HCT116 (cell line): ENCODE data around the gene FRZB. TPM values are rescaled to one million over a fixed set of nuclear protein-coding genes. Genes with fewer than 3 reads are reported as not detected.

Source experiments
- ATAC-seq: fragments of 200-7000 bp; cut with Tn5 transposase; 2 replicates; pipeline ENCODE4 v1.9.1; 2020; ENCODE audit warnings: mild to moderate bottlenecking, moderate library complexity
- BruUV-seq: library from RNA; stranded (reverse); fragments of 400-500 nt; replicated peaks from 2 replicates; lab custom pipeline; 2021; lab: Mats Ljungman, UMichigan
- CTCF ChIA-PET: fragments of 300-600 bp; sonication (Branson Sonifier 250); formaldehyde crosslinking; loops from one replicate; lab custom pipeline; 2021; ENCODE audit warnings: antibody characterized with exemption; lab: Charles Lee
- POLR2A ChIA-PET: fragments of 300-600, 350-600 bp; sonication (Branson Sonifier 250); formaldehyde crosslinking; loops from one replicate; lab custom pipeline; 2021; ENCODE audit warnings: antibody characterized with exemption; lab: Charles Lee
- RAD21 ChIA-PET, 2 experiments: fragments of 300-600 bp; sonication (Branson Sonifier 250); formaldehyde crosslinking; loops; one replicate each; lab custom pipeline; 2023; ENCODE audit warnings: low total read pairs in 2 of 2; ENCODE audit not compliant: uncharacterized antibody in 2 of 2, unreplicated experiment in 2 of 2, low non-redundant PET in 1 of 2; lab: Charles Lee
- DNase-seq: peaks from one replicate; pipeline ENCODE4 v3.0.0-alpha.2; 2010; ENCODE audit warnings: low read depth, low spot score
- H2AFZ ChIP-seq: fragments of 200-600 bp; shearing (Covaris generic), sonication (generic); 2 replicates; pipeline ENCODE4 v1.6.1; 2017; ENCODE audit warnings: low read depth, mixed run types, mixed read lengths, antibody characterized with exemption, low read length; ENCODE audit not compliant: poor library complexity, severe bottlenecking
- H3K27ac ChIP-seq: 2 replicates; pipeline ENCODE4 v1.5.1; 2012; ENCODE audit warnings: low read depth, low read length
- H3K27me3 ChIP-seq: fragments of 200-600 bp; sonication (generic); 2 replicates; pipeline ENCODE4 v1.6.1; 2016; ENCODE audit warnings: mixed run types, low read length, mixed read lengths; ENCODE audit not compliant: insufficient read depth
- H3K36me3 ChIP-seq, 2 experiments: fragments of 200-500 bp in 1 of 2; fragments of 200-600 bp in 1 of 2; sonication (Bioruptor generic) in 1 of 2; sonication (generic) in 1 of 2; 2 replicates each; pipeline versions ENCODE4 v1.5.1 to v1.6.1; 2014 to 2016; ENCODE audit warnings: low read length in 2 of 2, inconsistent platforms in 1 of 2, mixed read lengths in 1 of 2, mixed run types in 1 of 2; ENCODE audit not compliant: insufficient read depth in 2 of 2, control insufficient read depth in 1 of 2
- H3K4me1 ChIP-seq, 2 experiments: fragments of 200-600 bp in 1 of 2; sonication (generic) in 1 of 2; 2 replicates each; pipeline versions ENCODE4 v1.5.1 to v1.6.1; 2012 to 2017; ENCODE audit warnings: low read length in 2 of 2, inconsistent platforms in 1 of 2, mild to moderate bottlenecking in 1 of 2, mixed read lengths in 1 of 2, mixed run types in 1 of 2, moderate library complexity in 1 of 2; ENCODE audit not compliant: insufficient read depth in 2 of 2, control insufficient read depth in 1 of 2
- H3K4me2 ChIP-seq: fragments of 200-600 bp; sonication (generic); 2 replicates; pipeline ENCODE4 v1.6.1; 2017; ENCODE audit warnings: mixed run types, low read length, mixed read lengths
- H3K4me3 ChIP-seq, 2 experiments: fragments of 200-600 bp in 1 of 2; sonication (generic) in 1 of 2; replicated peaks in 1 of 2; 2 replicates each; pipeline ENCODE4 v1.5.1; 2011 to 2016; ENCODE audit warnings: low read length in 2 of 2, control low read depth in 1 of 2, low read depth in 1 of 2, mild to moderate bottlenecking in 1 of 2, mixed read lengths in 1 of 2, mixed run types in 1 of 2
- H3K79me2 ChIP-seq: fragments of 200-600 bp; sonication (generic); 2 replicates; pipeline ENCODE4 v1.6.1; 2017; ENCODE audit warnings: mild to moderate bottlenecking, mixed run types, low read length, moderate library complexity, mixed read lengths; ENCODE audit not compliant: insufficient read depth
- H3K9ac ChIP-seq: fragments of 200-600 bp; sonication (generic); 2 replicates; pipeline ENCODE4 v1.6.1; 2016; ENCODE audit warnings: low read length, mixed read lengths
- H3K9me2 ChIP-seq: fragments of 200-600 bp; sonication (generic), shearing (Covaris generic); 2 replicates; pipeline ENCODE4 v1.6.1; 2017; ENCODE audit warnings: mixed run types, mild to moderate bottlenecking, moderate library complexity; ENCODE audit not compliant: insufficient read depth
- H3K9me3 ChIP-seq, 2 experiments: fragments of 200-500 bp in 1 of 2; fragments of 200-600 bp in 1 of 2; sonication (Bioruptor generic) in 1 of 2; sonication (generic) in 1 of 2; 2 replicates each; pipeline ENCODE4 v1.6.1; 2014 to 2017; ENCODE audit warnings: low read length in 2 of 2, mixed read lengths in 2 of 2, inconsistent platforms in 1 of 2, low read depth in 1 of 2, mild to moderate bottlenecking in 1 of 2, mixed run types in 1 of 2, moderate library complexity in 1 of 2; ENCODE audit not compliant: control insufficient read depth in 1 of 2, insufficient read depth in 1 of 2
- H4K20me1 ChIP-seq: fragments of 200-600 bp; sonication (generic), shearing (Covaris generic); 2 replicates; pipeline ENCODE4 v1.6.1; 2017; ENCODE audit warnings: mixed run types, mild to moderate bottlenecking, moderate library complexity; ENCODE audit not compliant: insufficient read depth
- CEBPB ChIP-seq: IDR thresholded peaks from 2 replicates; pipeline ENCODE4 v1.6.1; 2012; ENCODE audit warnings: low read depth
- EGR1 ChIP-seq: IDR thresholded peaks from 2 replicates; pipeline ENCODE4 v1.6.1; 2012; ENCODE audit warnings: low read depth
- ELF1 ChIP-seq: IDR thresholded peaks from 2 replicates; pipeline ENCODE4 v1.6.1; 2012; ENCODE audit warnings: low read depth, borderline replicate concordance
- EZH2 ChIP-seq: fragments of 200-600 bp; sonication (generic); IDR thresholded peaks from 2 replicates; pipeline ENCODE4 v1.6.1; 2017; ENCODE audit warnings: antibody characterized with exemption, mixed run types
- EZH2phosphoT487 ChIP-seq: fragments of 200-600 bp; IDR thresholded peaks from 2 replicates; pipeline ENCODE4 v1.6.1; 2018; ENCODE audit warnings: antibody characterized with exemption, borderline replicate concordance
- FOSL1 ChIP-seq: IDR thresholded peaks from 2 replicates; pipeline ENCODE4 v1.6.1; 2012; ENCODE audit warnings: low read depth
- JUND ChIP-seq: IDR thresholded peaks from 2 replicates; pipeline ENCODE4 v1.6.1; 2012
- POLR2A ChIP-seq: IDR thresholded peaks from 2 replicates; pipeline ENCODE4 v1.7.0; 2011; ENCODE audit warnings: borderline replicate concordance; ENCODE audit not compliant: insufficient read depth, insufficient read length; ENCODE audit errors: extremely low read depth
- POLR2AphosphoS5 ChIP-seq: IDR thresholded peaks from 2 replicates; pipeline ENCODE4 v1.6.1; 2011; ENCODE audit warnings: mild to moderate bottlenecking, low read depth, low read length, moderate library complexity
- RAD21 ChIP-seq: IDR thresholded peaks from 2 replicates; pipeline ENCODE4 v1.6.1; 2012; ENCODE audit warnings: low read depth, mild to moderate bottlenecking
- SIN3A ChIP-seq: IDR thresholded peaks from 2 replicates; pipeline ENCODE4 v1.6.1; 2012; ENCODE audit warnings: low read depth
- SP1 ChIP-seq: IDR thresholded peaks from 2 replicates; pipeline ENCODE4 v1.6.1; 2012; ENCODE audit warnings: low read depth
- SRF ChIP-seq: IDR thresholded peaks from 2 replicates; pipeline ENCODE4 v1.6.1; 2012; ENCODE audit warnings: low read depth
- TCF7L2 ChIP-seq: IDR thresholded peaks from 2 replicates; pipeline ENCODE4 v1.7.0; 2011; ENCODE audit warnings: borderline replicate concordance, inconsistent platforms; ENCODE audit not compliant: insufficient read depth, insufficient read length; ENCODE audit errors: extremely low read depth
- YY1 ChIP-seq: IDR thresholded peaks from 2 replicates; pipeline ENCODE4 v1.6.1; 2011; ENCODE audit warnings: low read length, low read depth, moderate library complexity, mild to moderate bottlenecking; ENCODE audit not compliant: insufficient replicate concordance; ENCODE audit errors: extremely low read depth
- ZFX ChIP-seq: fragments of 450-650 bp; IDR thresholded peaks from 2 replicates; pipeline ENCODE4 v1.6.1; 2017
- ZNF274 ChIP-seq: fragments of 200-500 bp; sonication (Bioruptor generic); IDR thresholded peaks from 2 replicates; pipeline ENCODE4 v1.6.1; 2014; ENCODE audit warnings: mild to moderate bottlenecking, low read depth, low read length, inconsistent platforms
- intact Hi-C: fragments of 100-400 bp; cut with micrococcal nuclease; formaldehyde crosslinking; loops from 2 replicates; pipeline ENCODE4 v1.10.0; 2022
- total RNA-seq: library from RNA; stranded (reverse); gene quantifications from one replicate; pipeline ENCODE4 v1.2.1, GENCODE V29; 2021; ENCODE audit not compliant: unreplicated experiment
- TF ChIP-seq, protein P1 (sequence below), 3 experiments: fragments of 200-600 bp in 1 of 3; sonication (generic) in 1 of 3; IDR thresholded peaks in 2 of 3; conservative IDR thresholded peaks in 1 of 3; 2 replicates each; pipeline ENCODE4 v1.5.1; 2012 to 2017; ENCODE audit warnings: low read depth in 2 of 3, low read length in 2 of 3, antibody characterized with exemption in 1 of 3, borderline replicate concordance in 1 of 3, control low read depth in 1 of 3, mild to moderate bottlenecking in 1 of 3, mixed read lengths in 1 of 3, mixed run types in 1 of 3, moderate library complexity in 1 of 3; ENCODE audit not compliant: insufficient read depth in 1 of 3
- TF ChIP-seq, protein P2 (sequence below): IDR thresholded peaks from 2 replicates; pipeline ENCODE4 v1.6.1; 2012
- TF ChIP-seq, protein P3 (sequence below): IDR thresholded peaks from 2 replicates; pipeline ENCODE4 v1.6.1; 2012; ENCODE audit warnings: low read depth

The FRZB gene
- total RNA-seq, 1 experiment from 2014 or later = 0.49 TPM

DNA sequence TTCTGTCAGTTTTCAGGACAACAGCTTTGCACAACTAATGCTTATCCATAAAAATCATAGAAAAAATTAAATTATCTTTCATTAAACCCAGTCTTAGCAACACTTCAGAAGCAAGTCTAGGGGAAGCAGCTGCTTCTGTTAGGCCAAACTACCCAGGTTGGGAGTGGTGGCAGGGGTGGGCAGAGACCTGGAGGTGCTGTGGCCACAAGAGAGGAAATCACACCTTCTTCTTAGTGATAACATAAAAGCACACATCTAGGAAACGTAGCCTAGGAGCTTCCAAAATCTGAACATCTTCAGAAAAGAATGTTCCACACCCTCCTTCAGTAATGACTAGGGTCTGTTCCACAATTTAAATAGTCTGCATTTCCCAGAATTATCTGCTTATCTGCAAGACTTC is 32.3 kb upstream of the FRZB start (continued):
- TF ChIP-seq ZFX = no peak
- TF ChIP-seq ZNF274 = no peak
- no peak for TF ChIP-seq POLR2AphosphoS5
- no peak for TF ChIP-seq TCF7L2
- no peak for TF ChIP-seq EZH2
- TF ChIP-seq, all 23 proteins: peak for 0

DNA sequence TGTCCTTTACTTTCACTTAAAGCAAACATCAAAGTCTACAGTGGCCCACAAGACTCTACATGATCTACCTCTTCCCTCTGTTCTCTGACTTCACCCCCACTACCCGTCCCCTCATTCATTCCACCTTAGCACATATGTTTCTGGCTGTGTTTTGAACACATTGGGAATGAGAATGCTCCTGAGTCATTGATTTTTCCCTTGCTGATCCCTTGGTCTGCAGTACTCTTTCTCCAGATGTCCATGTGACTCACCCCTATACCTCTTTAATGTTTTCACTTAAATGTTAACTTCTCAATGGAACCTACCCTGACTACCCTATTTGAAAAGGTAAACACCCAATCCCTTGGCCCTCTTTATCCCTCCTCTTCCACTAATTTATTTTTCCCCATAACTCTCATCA is 30.7 kb upstream of the FRZB start:
- H4K20me1 ChIP-seq = no peaks in the 10 kb centered on the region
- ChIA-PET RAD21 (no interaction called here), POLR2A (no interaction called here), CTCF (no interaction called here)
- no peaks in the 10 kb centered on the region for H3K4me1 ChIP-seq
- no peak overlapping the region for H2AFZ ChIP-seq
- H3K4me2 ChIP-seq = no peak overlapping the region
- no peak overlapping the region for H3K9ac ChIP-seq
- DNase-seq (no peak), ATAC-seq (no peak)
- H3K9me2 ChIP-seq = no peaks in the 10 kb centered on the region
- no peak overlapping the region for H3K27ac ChIP-seq
- TF ChIP-seq ELF1 (no peak), EZH2phosphoT487 (no peak), SP1 (no peak), SIN3A (no peak), CEBPB (no peak), EZH2 (no peak), RAD21 (no peak), SRF (no peak), JUND (no peak), EGR1 (no peak), TCF7L2 (no peak), ZNF274 (no peak), POLR2A (no peak), YY1 (no peak), ZFX (no peak), POLR2AphosphoS5 (no peak), FOSL1 (no peak)
- TF ChIP-seq, protein P1, sequence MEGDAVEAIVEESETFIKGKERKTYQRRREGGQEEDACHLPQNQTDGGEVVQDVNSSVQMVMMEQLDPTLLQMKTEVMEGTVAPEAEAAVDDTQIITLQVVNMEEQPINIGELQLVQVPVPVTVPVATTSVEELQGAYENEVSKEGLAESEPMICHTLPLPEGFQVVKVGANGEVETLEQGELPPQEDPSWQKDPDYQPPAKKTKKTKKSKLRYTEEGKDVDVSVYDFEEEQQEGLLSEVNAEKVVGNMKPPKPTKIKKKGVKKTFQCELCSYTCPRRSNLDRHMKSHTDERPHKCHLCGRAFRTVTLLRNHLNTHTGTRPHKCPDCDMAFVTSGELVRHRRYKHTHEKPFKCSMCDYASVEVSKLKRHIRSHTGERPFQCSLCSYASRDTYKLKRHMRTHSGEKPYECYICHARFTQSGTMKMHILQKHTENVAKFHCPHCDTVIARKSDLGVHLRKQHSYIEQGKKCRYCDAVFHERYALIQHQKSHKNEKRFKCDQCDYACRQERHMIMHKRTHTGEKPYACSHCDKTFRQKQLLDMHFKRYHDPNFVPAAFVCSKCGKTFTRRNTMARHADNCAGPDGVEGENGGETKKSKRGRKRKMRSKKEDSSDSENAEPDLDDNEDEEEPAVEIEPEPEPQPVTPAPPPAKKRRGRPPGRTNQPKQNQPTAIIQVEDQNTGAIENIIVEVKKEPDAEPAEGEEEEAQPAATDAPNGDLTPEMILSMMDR (IDR thresholded peaks at IDR 0.05 in 2 of 3, conservative IDR thresholded peaks at IDR 0.05 in 1 of 3; ENCODE audit: borderline replicate concordance in 1 of 3, insufficient read depth in 1 of 3, low read depth in 2 of 3, low read length in 2 of 3) = no peak
- TF ChIP-seq, protein P2, sequence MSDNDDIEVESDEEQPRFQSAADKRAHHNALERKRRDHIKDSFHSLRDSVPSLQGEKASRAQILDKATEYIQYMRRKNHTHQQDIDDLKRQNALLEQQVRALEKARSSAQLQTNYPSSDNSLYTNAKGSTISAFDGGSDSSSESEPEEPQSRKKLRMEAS = no peak
- TF ChIP-seq, protein P3, sequence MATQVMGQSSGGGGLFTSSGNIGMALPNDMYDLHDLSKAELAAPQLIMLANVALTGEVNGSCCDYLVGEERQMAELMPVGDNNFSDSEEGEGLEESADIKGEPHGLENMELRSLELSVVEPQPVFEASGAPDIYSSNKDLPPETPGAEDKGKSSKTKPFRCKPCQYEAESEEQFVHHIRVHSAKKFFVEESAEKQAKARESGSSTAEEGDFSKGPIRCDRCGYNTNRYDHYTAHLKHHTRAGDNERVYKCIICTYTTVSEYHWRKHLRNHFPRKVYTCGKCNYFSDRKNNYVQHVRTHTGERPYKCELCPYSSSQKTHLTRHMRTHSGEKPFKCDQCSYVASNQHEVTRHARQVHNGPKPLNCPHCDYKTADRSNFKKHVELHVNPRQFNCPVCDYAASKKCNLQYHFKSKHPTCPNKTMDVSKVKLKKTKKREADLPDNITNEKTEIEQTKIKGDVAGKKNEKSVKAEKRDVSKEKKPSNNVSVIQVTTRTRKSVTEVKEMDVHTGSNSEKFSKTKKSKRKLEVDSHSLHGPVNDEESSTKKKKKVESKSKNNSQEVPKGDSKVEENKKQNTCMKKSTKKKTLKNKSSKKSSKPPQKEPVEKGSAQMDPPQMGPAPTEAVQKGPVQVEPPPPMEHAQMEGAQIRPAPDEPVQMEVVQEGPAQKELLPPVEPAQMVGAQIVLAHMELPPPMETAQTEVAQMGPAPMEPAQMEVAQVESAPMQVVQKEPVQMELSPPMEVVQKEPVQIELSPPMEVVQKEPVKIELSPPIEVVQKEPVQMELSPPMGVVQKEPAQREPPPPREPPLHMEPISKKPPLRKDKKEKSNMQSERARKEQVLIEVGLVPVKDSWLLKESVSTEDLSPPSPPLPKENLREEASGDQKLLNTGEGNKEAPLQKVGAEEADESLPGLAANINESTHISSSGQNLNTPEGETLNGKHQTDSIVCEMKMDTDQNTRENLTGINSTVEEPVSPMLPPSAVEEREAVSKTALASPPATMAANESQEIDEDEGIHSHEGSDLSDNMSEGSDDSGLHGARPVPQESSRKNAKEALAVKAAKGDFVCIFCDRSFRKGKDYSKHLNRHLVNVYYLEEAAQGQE = no peak
- no peaks in the 10 kb centered on the region for H3K9me3 ChIP-seq
- intact Hi-C loops = no loop called here
- H3K4me3 ChIP-seq = no peak overlapping the region
- no peaks in the 10 kb centered on the region for H3K79me2 ChIP-seq
- BruUV-seq = no TSS peak
- H3K36me3 ChIP-seq = no peaks in the 10 kb centered on the region
- H3K27me3 ChIP-seq = no peaks in the 10 kb centered on the region
